GM21360 (cell line): ENCODE measurements around the gene FRMD1.

Experiments used
- ATAC-seq: cut with Tn5 transposase; IDR thresholded peaks from one replicate; pipeline ENCODE4 v1.9.1; 2021; ENCODE audit warnings: mild to moderate bottlenecking, moderate library complexity; ENCODE audit not compliant: unreplicated experiment

The FRMD1 gene

GRCh38 chr6:168113226-168113625 is 34.2 kb upstream of the FRMD1 start:
- no peak for ATAC-seq

- ATAC-seq, result no peak
Observed at GRCh38 chr6:168111911-168112310, 32.9 kb upstream of the FRMD1 start.

DNA sequence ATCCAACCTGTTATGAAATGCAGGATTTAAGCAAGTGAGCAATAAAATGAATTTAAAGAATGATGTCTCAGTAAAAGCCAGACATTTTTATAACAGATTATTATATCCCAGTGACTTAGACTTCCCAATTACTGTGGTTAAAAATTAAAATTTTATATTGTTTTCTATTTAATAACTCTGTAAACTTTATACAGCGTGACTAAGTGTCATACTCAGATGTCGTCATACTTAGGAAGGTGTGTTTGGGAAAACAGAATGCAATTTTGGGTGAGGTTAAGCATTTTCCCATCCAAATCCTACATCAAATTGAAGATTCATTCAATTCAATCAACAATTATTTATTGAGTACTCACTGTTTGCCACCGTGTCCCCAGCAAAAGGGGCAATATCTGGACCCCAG is 31.4 kb upstream of the FRMD1 start:
- no peak for ATAC-seq

- ATAC-seq, result no peak
Observed at GRCh38 chr6:168109171-168109570, 30.2 kb upstream of the FRMD1 start.

GRCh38 chr6:168107191-168107983 is 28.4 kb upstream of the FRMD1 start:
- no peak for ATAC-seq

DNA sequence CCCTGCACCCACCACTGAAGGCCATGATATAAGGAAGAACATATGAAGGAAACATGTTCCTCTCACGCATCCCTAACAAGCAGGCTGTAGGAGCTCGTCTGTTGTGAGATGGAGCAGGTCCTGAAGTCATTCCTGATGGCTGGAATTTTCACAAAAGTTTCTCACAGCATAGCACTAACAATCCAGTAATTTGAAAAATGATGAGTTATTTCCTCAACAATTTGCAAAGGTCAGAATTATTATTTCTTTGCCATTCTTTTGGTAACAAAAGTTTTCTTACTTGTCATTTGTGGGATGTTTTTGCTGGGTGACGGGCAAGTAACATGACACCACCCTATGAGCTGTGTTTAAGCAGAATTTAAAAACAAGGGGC is 27.6 kb upstream of the FRMD1 start:
- ATAC-seq, result no peak

DNA sequence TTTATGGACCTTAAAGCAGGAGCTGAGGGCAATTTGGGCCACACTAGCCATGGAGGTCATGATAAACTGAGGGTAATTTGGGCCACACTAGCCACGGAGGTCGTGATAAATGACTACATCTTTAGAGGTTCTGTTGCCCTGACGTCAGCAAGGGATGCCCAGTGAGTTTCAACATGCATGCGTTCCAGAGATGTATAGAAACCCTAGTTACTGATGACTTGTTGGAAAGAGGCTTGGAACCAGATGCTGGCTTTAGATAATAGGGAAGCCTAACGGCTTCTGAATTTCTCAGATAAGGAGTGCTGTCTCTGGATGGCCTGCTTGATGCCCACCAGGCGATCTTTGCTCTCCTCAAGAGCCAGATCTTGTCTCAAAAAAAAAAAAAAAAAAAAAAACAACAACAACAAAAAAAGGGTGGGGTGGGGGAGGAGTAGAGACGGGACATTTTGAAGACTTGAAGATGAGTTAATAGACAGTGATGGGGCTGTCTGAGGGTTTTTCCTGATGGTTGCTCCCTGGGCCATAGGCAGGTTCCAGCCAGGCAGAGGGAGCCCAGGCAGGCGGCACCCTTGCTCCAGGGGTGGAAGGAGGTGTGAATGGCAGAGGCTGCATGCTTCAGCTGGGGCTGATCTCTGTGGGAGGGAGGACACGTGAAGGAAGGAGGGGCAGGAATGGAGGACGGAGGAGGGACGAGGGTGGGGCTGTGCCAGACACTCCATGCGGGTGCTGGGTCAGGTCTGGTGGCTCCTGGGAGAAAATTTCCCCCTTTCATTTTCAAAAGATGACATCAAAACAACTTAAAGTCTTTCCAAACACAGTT is 27.0 kb upstream of the FRMD1 start:
- ATAC-seq, result no peak

DNA sequence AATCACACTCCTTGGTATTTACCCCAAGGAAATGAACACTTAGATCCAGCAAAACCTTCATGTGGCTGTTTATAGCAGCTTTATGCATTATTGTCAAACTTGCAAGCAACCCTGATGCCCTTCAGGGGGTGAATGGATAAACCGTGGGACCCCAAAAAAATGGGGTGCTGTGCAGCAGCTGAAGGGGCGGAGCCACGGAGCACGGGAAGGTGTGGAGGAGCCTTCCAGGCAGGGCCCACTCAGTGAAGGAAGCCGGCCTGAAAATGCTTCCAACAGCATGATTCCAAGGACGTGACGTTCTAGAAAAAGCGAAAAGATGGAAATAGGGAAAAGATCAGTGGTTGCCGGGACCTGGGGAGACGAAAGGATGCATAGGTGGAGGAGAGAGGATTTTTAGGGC is 25.6 kb upstream of the FRMD1 start:
- no peak for ATAC-seq

DNA sequence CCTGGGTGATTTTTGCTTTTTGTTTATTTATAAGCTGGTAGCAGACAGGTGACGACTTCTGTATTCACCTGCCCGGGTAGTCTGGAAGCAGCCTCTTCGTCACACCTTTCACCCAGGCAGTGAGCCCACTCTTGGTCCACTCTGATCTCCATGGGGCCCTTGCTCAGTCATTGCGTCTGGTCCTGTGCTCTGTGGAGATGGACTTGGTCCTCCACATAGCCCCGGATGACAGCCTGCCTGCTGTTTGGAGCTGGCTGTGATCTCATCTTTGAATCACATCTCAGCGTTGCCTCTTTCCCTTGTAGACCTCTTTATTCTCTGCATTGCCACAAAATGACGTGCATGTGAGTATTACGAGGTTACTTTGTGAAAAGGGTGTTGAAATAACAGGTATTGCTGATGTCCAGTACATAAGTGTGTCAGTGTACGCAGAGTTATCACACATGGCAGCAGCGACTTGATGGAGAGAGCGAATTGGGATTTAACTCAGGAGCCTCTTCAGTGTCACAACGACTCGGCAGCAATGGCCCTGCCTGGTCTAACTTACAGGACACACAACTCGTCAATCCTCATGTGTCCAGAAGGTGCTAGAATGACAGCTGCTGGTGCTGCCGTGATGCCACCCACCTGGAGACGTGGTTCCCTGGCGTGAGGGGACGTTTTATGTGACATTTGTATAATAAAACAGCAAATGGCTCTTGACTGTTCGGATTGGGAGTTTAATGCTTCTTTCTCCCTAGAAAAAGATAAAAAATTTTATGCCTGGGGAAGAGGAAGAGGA is 24.2 kb upstream of the FRMD1 start:
- no peak for ATAC-seq

DNA sequence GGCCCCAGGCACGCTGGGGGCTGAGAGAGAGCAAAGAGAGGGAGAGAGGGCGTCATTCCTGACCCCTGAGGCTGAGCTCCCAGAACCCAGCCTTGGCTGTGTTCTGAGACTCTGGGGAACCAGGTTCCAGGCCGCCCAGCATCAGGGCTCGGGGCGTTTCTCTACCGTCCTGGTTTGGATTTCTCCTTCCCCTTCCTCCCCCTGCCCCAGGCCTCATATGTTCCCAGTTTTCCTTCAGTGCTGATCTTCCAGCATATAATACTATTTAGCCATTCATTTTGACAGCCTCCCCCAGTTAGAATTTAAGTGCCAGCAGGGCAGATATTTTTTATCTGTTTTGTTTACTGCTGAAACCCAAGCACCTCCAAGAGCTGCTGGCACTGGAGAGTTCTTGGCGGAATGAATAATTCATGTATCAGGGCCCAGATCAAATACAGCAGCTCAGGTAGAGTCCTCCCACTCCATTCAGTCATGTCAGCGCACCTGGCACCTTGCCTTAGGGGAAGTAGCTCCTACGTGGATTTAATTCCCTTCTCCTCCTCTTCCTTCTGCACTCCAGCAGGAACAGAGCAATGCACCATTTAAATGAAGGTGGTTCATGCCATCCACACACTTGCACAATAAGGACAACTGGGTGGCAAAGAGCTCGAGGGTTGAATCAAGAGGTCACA is 23.4 kb upstream of the FRMD1 start:
- ATAC-seq, result no peak

GRCh38 chr6:168101590-168102314 is 22.7 kb upstream of the FRMD1 start:
- ATAC-seq, result no peak

- no peak for ATAC-seq
Observed at GRCh38 chr6:168100803-168101589, 22.0 kb upstream of the FRMD1 start.

DNA sequence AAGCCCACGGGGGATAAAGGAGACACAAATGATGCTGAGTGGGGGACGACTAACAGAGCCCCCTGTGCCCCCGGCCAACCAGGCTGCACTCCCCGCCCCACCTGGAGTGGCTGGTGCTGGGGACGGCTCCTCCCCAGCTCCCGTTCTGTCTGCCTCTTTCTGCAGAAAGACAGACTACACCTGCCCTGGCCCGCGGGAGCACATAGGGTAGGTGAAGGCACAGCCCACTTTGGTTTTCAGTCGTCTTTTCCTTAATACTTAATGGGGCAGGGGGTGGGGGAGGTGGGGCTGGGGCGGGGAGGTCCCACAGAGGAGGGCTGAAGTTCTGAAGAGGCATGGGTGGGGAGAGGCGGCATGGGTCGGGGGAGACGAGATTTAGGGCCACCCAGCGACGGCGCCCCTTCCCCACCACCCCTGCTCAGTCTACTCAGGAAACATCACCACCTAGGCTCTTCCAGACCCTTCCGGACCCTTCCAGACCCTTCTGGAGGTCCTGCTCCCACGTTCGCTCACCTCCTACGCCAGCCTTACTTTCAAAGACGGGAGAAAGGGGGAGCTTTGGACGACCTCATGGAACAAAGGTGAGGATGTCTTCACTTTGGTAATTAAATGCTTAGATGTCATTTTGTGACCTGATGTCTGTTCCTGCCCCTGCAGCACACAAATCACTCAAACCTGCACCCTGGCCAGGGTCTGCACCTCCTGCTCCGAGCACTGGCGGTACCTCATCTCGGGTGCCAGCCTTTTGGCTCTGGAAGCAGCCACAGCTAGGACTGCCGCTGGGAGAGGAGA is 21.2 kb upstream of the FRMD1 start:
- ATAC-seq, result no peak

- ATAC-seq, result no peak
Observed at GRCh38 chr6:168099201-168100010, 20.4 kb upstream of the FRMD1 start.

- no peak for ATAC-seq
Observed at GRCh38 chr6:168098431-168098861, 19.4 kb upstream of the FRMD1 start.

GRCh38 chr6:168097621-168098430 is 18.8 kb upstream of the FRMD1 start:
- no peak for ATAC-seq

- ATAC-seq, result no peak
Observed at GRCh38 chr6:168097221-168097620, 18.2 kb upstream of the FRMD1 start.
